AG09319 (cell line): Measurements from ENCODE around the gene ISOC1.

ENCODE experiments used
- DNase-seq: peaks from one replicate; pipeline ENCODE4 v3.0.0-alpha.2; 2010; ENCODE audit warnings: low read depth; ENCODE audit errors: extremely low read depth
- TF ChIP-seq, protein P1 (sequence below): IDR thresholded peaks from 2 replicates; pipeline ENCODE4 v1.5.1; 2011; ENCODE audit warnings: low read depth, mild to moderate bottlenecking, inconsistent platforms, low read length, moderate library complexity

The ISOC1 gene

DNA sequence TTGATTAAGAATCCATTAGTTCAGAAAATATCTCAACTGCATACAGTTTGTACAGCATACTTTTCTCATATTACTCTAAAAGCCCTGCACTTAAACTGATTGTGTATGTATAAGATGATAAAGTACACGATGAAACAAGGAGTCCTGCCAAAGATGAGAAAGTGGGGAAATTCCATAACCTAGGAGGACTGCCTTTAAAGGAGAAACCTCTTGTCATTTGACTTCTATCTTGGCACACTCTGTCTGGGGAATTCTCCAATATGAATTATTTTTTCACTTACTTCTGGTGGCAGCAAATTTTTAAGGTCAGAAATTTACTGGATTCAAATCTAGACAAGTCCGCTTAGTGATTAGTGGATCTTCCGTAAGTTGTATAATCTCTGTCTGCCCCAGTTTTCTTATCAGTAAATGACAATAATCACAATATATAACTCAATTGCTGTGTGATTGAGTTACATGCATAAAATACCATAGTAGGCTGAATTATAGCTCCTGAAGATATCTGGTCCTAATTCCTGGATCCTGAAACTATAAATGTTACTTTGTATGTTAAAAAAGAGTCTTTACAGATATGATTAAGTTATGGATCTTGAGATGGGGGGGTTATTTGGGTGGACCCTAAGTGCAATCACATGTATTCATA, 17.0 kb upstream of the ISOC1 start:
- DNase-seq: no peak
- TF ChIP-seq, protein P1, sequence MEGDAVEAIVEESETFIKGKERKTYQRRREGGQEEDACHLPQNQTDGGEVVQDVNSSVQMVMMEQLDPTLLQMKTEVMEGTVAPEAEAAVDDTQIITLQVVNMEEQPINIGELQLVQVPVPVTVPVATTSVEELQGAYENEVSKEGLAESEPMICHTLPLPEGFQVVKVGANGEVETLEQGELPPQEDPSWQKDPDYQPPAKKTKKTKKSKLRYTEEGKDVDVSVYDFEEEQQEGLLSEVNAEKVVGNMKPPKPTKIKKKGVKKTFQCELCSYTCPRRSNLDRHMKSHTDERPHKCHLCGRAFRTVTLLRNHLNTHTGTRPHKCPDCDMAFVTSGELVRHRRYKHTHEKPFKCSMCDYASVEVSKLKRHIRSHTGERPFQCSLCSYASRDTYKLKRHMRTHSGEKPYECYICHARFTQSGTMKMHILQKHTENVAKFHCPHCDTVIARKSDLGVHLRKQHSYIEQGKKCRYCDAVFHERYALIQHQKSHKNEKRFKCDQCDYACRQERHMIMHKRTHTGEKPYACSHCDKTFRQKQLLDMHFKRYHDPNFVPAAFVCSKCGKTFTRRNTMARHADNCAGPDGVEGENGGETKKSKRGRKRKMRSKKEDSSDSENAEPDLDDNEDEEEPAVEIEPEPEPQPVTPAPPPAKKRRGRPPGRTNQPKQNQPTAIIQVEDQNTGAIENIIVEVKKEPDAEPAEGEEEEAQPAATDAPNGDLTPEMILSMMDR: no peak

DNA sequence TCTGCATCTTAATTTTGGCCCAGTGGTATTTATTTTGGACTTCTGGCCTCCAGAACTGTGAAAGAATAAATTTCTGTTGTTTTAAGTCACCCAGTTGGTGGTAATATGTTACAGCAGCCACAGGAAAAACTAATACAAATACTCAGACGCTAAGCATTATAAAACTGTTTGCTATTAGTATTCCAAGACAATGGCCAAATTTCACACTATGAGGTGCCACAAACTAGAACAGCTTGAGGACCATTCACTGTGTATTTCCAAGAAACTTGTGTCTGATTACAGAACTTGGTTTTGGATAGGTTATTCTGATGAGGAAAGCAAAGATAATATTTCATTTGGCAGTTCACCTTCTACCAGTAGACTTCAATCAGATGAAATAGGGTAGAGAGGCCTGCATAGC, 16.3 kb upstream of the ISOC1 start:
- TF ChIP-seq, protein P1: no peak
- DNase-seq: no peak

- TF ChIP-seq, protein P1: no peak
- no peak for DNase-seq
Measured at GRCh38 chr5:129078660-129079059, 15.9 kb upstream of the ISOC1 start.

DNA sequence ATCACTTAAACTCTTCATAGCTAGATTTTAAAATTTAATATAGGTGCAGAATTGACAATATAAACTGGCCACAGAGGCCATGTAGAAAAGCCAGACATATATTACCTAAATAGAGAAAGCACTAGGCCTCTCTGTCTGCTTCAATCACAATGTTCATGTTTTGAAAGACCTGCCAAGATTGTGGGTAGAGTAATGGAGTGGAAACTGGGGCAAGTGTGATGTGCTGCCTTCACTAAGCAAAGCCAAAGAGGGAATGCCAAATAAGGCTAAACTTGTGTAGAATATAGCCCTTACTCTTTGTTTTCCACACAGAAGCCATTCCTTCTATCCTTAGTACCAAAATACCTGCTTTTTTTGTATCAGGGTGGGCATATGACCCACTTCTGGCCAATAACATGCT, 15.1 kb upstream of the ISOC1 start:
- DNase-seq: no peak
- TF ChIP-seq, protein P1: no peak

DNA sequence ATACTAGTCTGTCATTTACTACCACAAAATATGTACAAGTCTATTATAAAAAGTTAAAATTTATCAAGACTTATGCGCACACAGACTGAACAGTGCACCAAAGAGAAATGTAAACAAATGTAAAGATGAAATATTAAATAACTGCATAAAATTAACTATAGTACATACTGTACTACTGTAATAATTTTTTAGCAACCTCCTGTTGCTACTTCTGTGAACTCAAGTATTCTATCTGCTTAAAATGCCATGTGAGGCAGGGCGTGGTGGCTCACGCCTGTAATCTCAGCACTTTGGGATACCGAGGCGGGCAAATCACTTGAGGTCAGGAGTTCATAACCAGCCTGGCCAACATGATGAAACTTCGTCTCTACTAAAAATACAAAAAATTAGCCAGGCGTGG, 13.8 kb upstream of the ISOC1 start:
- TF ChIP-seq, protein P1: no peak
- DNase-seq: no peak

- no peak for DNase-seq
- TF ChIP-seq, protein P1: no peak
Measured at GRCh38 chr5:129082225-129083136, 12.1 kb upstream of the ISOC1 start.
